GM23338 (cell line): Measurements from ENCODE around the gene MUC13. TPM values are rescaled to one million over a fixed set of nuclear protein-coding genes. Genes with fewer than 3 reads are reported as not detected.
A peak's percentile ranks its signal among the peaks of the same experiment; 100 is the strongest.

Experiments used
- ATAC-seq: fragments of 200-7000 bp; cut with Tn5 transposase; 3 replicates; pipeline ENCODE4 v1.9.1; 2020
- DNase-seq: peaks from one replicate; pipeline ENCODE4 v3.0.0-alpha.2; 2015; ENCODE audit warnings: low spot score
- H2AFZ ChIP-seq: fragments of 200-600 bp; sonication (generic); 2 replicates; pipeline ENCODE4 v1.8.0; 2016; ENCODE audit warnings: antibody characterized with exemption, mild to moderate bottlenecking, moderate library complexity
- H3F3A ChIP-seq: fragments of 200-600 bp; sonication (generic); replicated peaks from 2 replicates; pipeline ENCODE4 v1.8.0; 2017; ENCODE audit warnings: antibody characterized with exemption, mixed run types, low read depth
- H3K27ac ChIP-seq: fragments of 200-600 bp; sonication (generic); 2 replicates; pipeline ENCODE4 v1.6.1; 2016; ENCODE audit warnings: low read depth
- H3K27me3 ChIP-seq: fragments of 200-600 bp; sonication (generic); 2 replicates; pipeline ENCODE4 v1.8.0; 2016; ENCODE audit warnings: mild to moderate bottlenecking, mixed run types, moderate library complexity; ENCODE audit not compliant: insufficient read depth
- H3K36me3 ChIP-seq: fragments of 200-600 bp; sonication (generic); 2 replicates; pipeline ENCODE4 v1.8.0; 2016; ENCODE audit warnings: mild to moderate bottlenecking; ENCODE audit not compliant: insufficient read depth
- H3K4me1 ChIP-seq: fragments of 200-600 bp; sonication (generic); 2 replicates; pipeline ENCODE4 v1.8.0; 2016; ENCODE audit warnings: mild to moderate bottlenecking, moderate library complexity; ENCODE audit not compliant: insufficient read depth
- H3K4me2 ChIP-seq: fragments of 200-600 bp; sonication (generic); 2 replicates; pipeline ENCODE4 v1.7.1; 2017; ENCODE audit warnings: mixed run types
- H3K4me3 ChIP-seq: fragments of 200-600 bp; sonication (generic); 2 replicates; pipeline ENCODE4 v1.6.1; 2016; ENCODE audit warnings: mixed run types
- H3K79me2 ChIP-seq: fragments of 200-600 bp; sonication (generic); replicated peaks from 2 replicates; pipeline ENCODE4 v1.8.0; 2017; ENCODE audit warnings: mild to moderate bottlenecking; ENCODE audit not compliant: insufficient read depth
- H3K9me2 ChIP-seq: fragments of 200-600 bp; sonication (generic); 2 replicates; pipeline ENCODE4 v1.8.0; 2017; ENCODE audit not compliant: insufficient read depth
- H4K20me1 ChIP-seq: fragments of 200-600 bp; sonication (generic); replicated peaks from 2 replicates; pipeline ENCODE4 v1.8.0; 2017; ENCODE audit warnings: mild to moderate bottlenecking; ENCODE audit not compliant: insufficient read depth
- H3K27ac Mint-ChIP-seq: 2 replicates; pipeline ENCODE4 v1.8.0; 2020; ENCODE audit warnings: inconsistent platforms, mild to moderate bottlenecking, moderate library complexity, mixed read lengths
- H3K27me3 Mint-ChIP-seq: 3 replicates; pipeline ENCODE4 v1.8.0; 2022; ENCODE audit warnings: low read depth, mild to moderate bottlenecking, moderate library complexity, mixed read lengths, inconsistent platforms; ENCODE audit not compliant: insufficient read depth, poor library complexity
- H3K36me3 Mint-ChIP-seq: 3 replicates; pipeline ENCODE4 v1.8.0; 2021; ENCODE audit warnings: low read depth, mild to moderate bottlenecking, inconsistent platforms, moderate library complexity, mixed read lengths
- H3K4me1 Mint-ChIP-seq: 3 replicates; pipeline ENCODE4 v1.8.0; 2020; ENCODE audit warnings: mild to moderate bottlenecking, inconsistent platforms, mixed read lengths
- H3K4me3 Mint-ChIP-seq: 3 replicates; pipeline ENCODE4 v1.8.0; 2021; ENCODE audit warnings: moderate library complexity, mild to moderate bottlenecking, inconsistent platforms, mixed read lengths
- H3K9me3 Mint-ChIP-seq: 3 replicates; pipeline ENCODE4 v1.8.0; 2020; ENCODE audit warnings: moderate library complexity, mild to moderate bottlenecking, inconsistent platforms, mixed read lengths
- CTCF ChIP-seq, 2 experiments: fragments of 200-600 bp in 1 of 2; sonication (generic) in 1 of 2; conservative IDR thresholded peaks; 2 replicates each; pipeline versions ENCODE4 v1.5.1 to v1.6.1; 2016 to 2017; ENCODE audit warnings: antibody characterized with exemption in 2 of 2, low read depth in 2 of 2, mild to moderate bottlenecking in 2 of 2, moderate library complexity in 1 of 2
- EZH2phosphoT487 ChIP-seq: fragments of 200-600 bp; sonication (generic); IDR thresholded peaks from one replicate; pipeline ENCODE4 v1.8.1; 2018; ENCODE audit warnings: antibody characterized with exemption; ENCODE audit not compliant: unreplicated experiment
- NANOG ChIP-seq: IDR thresholded peaks from 2 replicates; pipeline ENCODE4 v1.6.1; 2016; ENCODE audit warnings: antibody characterized with exemption, borderline replicate concordance
- POLR2AphosphoS5 ChIP-seq: IDR thresholded peaks from 2 replicates; pipeline ENCODE4 v1.6.1; 2016; ENCODE audit warnings: antibody characterized with exemption, low read depth
- STAT1 ChIP-seq: IDR thresholded peaks from one replicate; pipeline ENCODE4 v1.6.1; 2016; ENCODE audit warnings: antibody characterized with exemption; ENCODE audit not compliant: unreplicated experiment
- ZNF331 ChIP-seq: fragments of 250-450 bp; sonication (Bioruptor Pico); IDR thresholded peaks from 2 replicates; pipeline ENCODE4 v1.5.0; 2020; ENCODE audit warnings: low read depth, mild to moderate bottlenecking, moderate library complexity
- polyA plus RNA-seq: library from polyadenylated mRNA; unstranded; fragments of >200 nt; fragmentation: Nextera tagmentation; extraction: Ambion mirVana; gene quantifications from 2 replicates; pipeline ENCODE4 v1.2.1, GENCODE V29; 2016
- total RNA-seq: library from RNA; depleted of rRNA; stranded (reverse); fragments of >200 nt; shearing (Covaris generic); gene quantifications from 2 replicates; pipeline ENCODE4 v1.2.3, GENCODE V29; 2014

The MUC13 gene
- total and polyA plus RNA-seq, 2 experiments from 2014 or later = not detected

- Histone ChIP-seq H3K4me2 (no peak overlapping the region), H3K27ac (peak overlapping the region; percentile 39; the same call in 1 of the 2 replicates), H3K4me3 (no peak overlapping the region), H3K4me1 (no peaks in the 10 kb centered on the region), H3K27me3 (no peaks in the 10 kb centered on the region), H4K20me1 (peaks cover 31% of the 10 kb centered on the region), H3F3A (0 out of 2 replicates have a peak, but pooled peaks cover 8% of the 10 kb centered on the region), H3K9me2 (no peaks in the 10 kb centered on the region), H2AFZ (no peak overlapping the region), H3K79me2 (peaks cover 98% of the 10 kb centered on the region), H3K36me3 (peaks cover 15% of the 10 kb centered on the region)
- Mint-ChIP-seq H3K27ac (no peak overlapping the region), H3K27me3 (peaks cover 12% of the 10 kb centered on the region), H3K4me3 (no peak overlapping the region), H3K4me1 (peaks cover 10% of the 10 kb centered on the region; the same call in 2 of the 3 replicates), H3K36me3 (peaks cover 58% of the 10 kb centered on the region), H3K9me3 (no peaks in the 10 kb centered on the region)
- DNase-seq (no peak), ATAC-seq (no peak)
- TF ChIP-seq POLR2AphosphoS5 = no peak
These were observed 67.0 kb downstream of the MUC13 start for GRCh38 chr3:124867511-124867910.

GRCh38 chr3:124862006-124862405 is 72.5 kb downstream of the MUC13 start:
- H3K4me3 Mint-ChIP-seq = no peak overlapping the region
- no peak; the same call in 2 of the 3 replicates for ATAC-seq
- Histone ChIP-seq H3K4me1 (peaks cover 7% of the 10 kb centered on the region; the same call in 1 of the 2 replicates), H3K27me3 (no peaks in the 10 kb centered on the region), H3K9me2 (no peaks in the 10 kb centered on the region), H3K4me3 (no peak overlapping the region), H3K79me2 (peaks cover 99% of the 10 kb centered on the region), H3F3A (0 out of 2 replicates have a peak, but pooled peaks cover 4% of the 10 kb centered on the region), H2AFZ (no peak overlapping the region), H3K36me3 (peaks cover 5% of the 10 kb centered on the region), H4K20me1 (peaks cover 30% of the 10 kb centered on the region), H3K27ac (no peak overlapping the region), H3K4me2 (no peak overlapping the region)
- H3K27ac Mint-ChIP-seq = no peak overlapping the region
- H3K9me3 Mint-ChIP-seq = no peaks in the 10 kb centered on the region
- H3K27me3 Mint-ChIP-seq = peaks cover 7% of the 10 kb centered on the region
- peaks cover 22% of the 10 kb centered on the region for H3K4me1 Mint-ChIP-seq
- no peak for DNase-seq
- H3K36me3 Mint-ChIP-seq = peaks cover 43% of the 10 kb centered on the region
- TF ChIP-seq ZNF331 (CRISPR knock-in tag) (no peak), CTCF (conservative IDR thresholded peaks at IDR 0.05; ENCODE audit: low read depth in 2 of 2) (no peak), EZH2phosphoT487 (no peak)

- Histone ChIP-seq H3K9me2 (no peaks in the 10 kb centered on the region), H3K27ac (peak overlapping the region; percentile 77), H3K4me3 (no peak overlapping the region), H3F3A (0 out of 2 replicates have a peak, but pooled peaks cover 4% of the 10 kb centered on the region), H3K4me1 (peaks cover 7% of the 10 kb centered on the region; the same call in 1 of the 2 replicates), H3K27me3 (no peaks in the 10 kb centered on the region), H3K4me2 (no peak overlapping the region), H4K20me1 (peaks cover 36% of the 10 kb centered on the region), H3K36me3 (peaks cover 5% of the 10 kb centered on the region; the same call in 1 of the 2 replicates), H3K79me2 (peaks cover 99% of the 10 kb centered on the region), H2AFZ (no peak overlapping the region)
- DNase-seq (no peak), ATAC-seq (no peak)
- H3K4me1 Mint-ChIP-seq = peaks cover 18% of the 10 kb centered on the region
- no peak overlapping the region for H3K4me3 Mint-ChIP-seq
- no peaks in the 10 kb centered on the region for H3K9me3 Mint-ChIP-seq
- H3K27ac Mint-ChIP-seq = peak overlapping the region; percentile 83
- TF ChIP-seq STAT1 (no peak), NANOG (no peak), POLR2AphosphoS5 (no peak)
- peaks cover 41% of the 10 kb centered on the region for H3K36me3 Mint-ChIP-seq
- H3K27me3 Mint-ChIP-seq = peaks cover 6% of the 10 kb centered on the region
These were observed 73.5 kb downstream of the MUC13 start for GRCh38 chr3:124861041-124861440.
